GM19025 (cell line): Measurements from ENCODE around the gene PRMT3.
"Not testable (repeated sequence)": the region's sequence is repeated elsewhere in the genome, so short reads cannot be mapped to it uniquely, and the experiment has no call there.

Source experiments
- ATAC-seq: cut with Tn5 transposase; IDR thresholded peaks from one replicate; pipeline ENCODE4 v1.9.1; 2021; ENCODE audit warnings: mild to moderate bottlenecking, low read depth, moderate library complexity; ENCODE audit not compliant: unreplicated experiment

PRMT3 gene

GRCh38 chr11:20373568-20374209 is 13.8 kb upstream of the PRMT3 start:
- no peak for ATAC-seq

- ATAC-seq: no peak
Measured at GRCh38 chr11:20374741-20375300, 12.7 kb upstream of the PRMT3 start.

DNA sequence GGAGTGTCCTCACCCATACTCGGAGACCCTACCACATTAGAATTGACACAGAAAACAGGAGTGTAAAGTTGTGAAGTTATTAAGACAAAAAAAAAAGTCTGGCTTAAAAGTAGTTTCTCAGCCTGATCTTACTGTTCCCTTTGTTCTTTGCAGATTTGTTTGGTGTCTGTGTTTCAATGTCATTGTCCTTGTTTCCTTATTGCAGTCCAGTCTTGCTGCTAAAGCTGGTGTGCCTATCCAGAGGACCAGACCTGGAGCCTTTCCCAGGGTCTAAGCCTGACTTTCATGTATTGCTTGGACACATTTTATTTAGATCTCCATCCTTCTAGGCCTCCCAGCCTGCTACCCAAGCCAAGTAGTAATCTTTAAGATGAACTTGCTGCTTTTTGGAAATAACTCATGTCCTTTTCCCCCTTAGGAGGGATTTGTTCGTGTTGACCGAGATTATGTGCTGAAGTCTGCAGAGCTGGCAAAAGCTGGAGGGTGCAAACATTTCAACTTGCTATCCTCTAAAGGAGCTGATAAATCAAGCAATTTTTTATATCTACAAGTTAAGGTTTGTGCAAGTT is 11.3 kb upstream of the PRMT3 start:
- ATAC-seq: no peak

- not testable (repeated sequence) for ATAC-seq
Measured at GRCh38 chr11:20385996-20386395, 1.5 kb upstream of the PRMT3 start.

GRCh38 chr11:20388096-20389055 is 860 bp downstream of the PRMT3 start:
- ATAC-seq: no peak

DNA sequence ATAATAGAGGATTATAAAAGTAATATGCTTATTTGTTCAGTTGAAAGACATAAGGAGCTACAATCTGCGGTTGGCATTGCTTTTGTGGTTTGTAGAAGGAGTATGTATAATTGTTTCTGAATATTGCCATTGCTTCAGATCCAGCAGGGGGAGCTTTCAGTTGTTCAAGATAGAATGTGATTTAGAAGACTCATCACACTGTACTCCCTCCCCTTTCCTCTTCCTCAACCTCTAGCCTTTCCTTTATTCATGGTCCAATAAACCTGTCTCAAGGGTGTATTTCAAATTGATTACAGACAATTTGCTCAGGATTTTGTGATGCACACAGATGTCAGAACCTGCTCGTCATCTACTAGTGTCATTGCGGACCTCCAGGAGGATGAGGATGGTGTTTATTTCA is 9.8 kb downstream of the PRMT3 start:
- peak; percentile 58 for ATAC-seq

- ATAC-seq: no peak
Measured at GRCh38 chr11:20399498-20399897, 12.0 kb downstream of the PRMT3 start.

DNA sequence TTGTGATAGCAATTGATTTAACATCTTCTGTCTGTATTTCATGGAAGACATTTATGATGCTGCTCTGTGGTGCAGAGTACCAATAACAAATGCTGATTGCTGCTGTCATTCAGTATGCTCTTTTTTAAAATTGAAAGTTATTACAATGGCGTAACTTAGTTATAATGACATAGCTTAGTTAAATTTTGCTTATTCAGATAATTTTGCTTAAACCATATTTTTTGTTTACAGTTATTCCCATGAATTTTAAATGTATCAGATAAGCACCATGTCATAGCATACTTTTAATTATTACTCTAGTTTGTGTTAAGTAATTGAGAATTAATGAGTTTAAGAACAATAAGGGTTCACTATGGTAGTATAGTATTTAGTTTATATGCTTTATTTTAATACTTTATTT is 15.5 kb downstream of the PRMT3 start:
- ATAC-seq: no peak

GRCh38 chr11:20406484-20406883 is 19.0 kb downstream of the PRMT3 start:
- ATAC-seq: no peak

- ATAC-seq: no peak
Measured at GRCh38 chr11:20407344-20407743, 19.8 kb downstream of the PRMT3 start.

DNA sequence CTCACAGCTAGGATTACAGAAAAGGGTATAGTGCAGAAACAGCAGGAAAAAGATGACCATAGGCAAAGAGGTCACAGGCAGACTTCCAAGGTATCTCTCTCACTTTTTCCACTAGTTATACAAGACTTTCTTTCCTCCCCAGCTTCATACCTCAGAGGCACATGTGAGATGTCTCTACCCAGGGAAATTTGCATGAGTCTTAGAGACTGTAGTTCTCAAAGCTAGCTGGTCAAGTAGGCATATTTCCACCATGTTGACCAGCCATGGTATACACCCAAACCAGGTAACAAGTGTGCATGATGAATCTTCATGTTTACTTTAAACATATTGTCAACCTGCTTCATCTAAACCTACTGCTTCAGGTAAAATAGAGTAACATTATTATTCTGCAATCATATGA is 27.9 kb downstream of the PRMT3 start:
- no peak for ATAC-seq

DNA sequence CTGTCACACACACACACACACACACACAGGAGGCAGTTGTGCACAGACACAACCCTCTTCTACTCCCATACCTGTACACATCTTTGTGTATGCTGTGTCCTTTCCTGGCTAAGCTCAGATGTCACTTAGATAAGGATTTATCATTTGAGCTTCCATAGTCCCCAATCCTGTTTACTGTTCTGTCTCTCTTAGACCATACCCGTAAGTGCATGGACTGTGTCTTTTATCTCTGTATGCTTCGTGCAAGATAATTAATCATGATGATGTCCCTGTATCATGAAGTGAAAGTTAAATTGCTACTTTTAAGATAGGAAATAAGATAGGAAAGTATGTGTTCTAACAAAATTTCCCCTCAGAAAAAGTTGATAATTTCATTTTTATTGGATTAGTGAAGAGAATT is 30.3 kb downstream of the PRMT3 start:
- no peak for ATAC-seq

DNA sequence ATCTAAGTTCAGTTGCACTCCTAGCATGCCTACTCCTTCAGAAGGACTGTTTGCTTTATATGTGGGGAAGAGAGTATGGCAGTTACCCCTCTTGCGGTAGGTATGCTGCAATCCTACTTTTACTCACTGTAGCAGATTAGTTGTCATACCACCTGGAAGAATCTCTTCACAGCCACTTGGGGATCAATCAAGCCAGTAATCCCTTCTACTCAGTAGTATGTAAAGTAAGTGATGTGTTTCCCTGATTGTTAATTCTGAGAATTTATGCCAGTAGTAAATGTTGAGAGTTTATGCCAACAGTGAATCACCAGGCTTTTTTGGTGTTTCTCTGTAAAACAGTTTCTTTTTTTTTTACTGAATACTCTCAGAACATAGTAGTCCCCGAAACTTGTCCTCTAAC is 34.4 kb downstream of the PRMT3 start:
- ATAC-seq: no peak

DNA sequence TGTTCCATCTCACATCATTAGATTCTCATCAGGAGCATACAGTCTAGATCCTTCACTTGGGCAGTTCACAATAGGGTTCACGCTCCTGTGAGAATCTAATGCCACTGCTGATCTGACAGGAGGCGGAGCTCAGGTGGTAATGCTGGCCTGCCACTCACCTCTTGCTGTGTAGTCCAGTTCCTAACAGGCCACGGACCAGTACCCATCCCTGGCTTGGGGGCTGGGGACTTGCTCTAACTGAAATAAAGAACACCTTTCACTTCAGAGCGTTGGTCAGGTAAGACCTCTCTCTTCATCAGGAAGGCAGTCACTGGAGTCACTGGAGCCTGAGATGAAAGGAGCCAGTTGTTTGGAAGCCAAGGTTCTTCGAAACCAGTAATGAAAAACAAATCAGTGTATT is 41.7 kb downstream of the PRMT3 start:
- ATAC-seq: no peak

DNA sequence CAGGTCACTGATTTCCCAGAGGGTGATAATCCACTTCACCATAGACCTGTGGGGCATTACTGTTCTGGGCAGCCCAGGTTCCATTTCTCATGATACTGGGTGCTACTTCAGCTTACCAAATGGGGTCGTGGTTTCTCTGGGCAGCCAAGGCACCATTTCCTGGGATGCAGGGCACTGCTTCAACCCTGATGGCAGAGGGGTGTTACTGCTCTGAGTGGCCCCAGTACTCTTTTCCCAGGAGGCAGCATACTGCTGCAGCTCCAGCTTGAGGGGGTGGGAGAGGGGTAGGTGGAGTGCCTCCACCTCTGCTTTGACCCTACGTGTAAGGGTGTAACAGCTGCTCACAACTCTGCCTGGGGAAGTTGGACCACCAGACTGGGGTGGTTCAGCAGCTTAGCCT is 51.1 kb downstream of the PRMT3 start:
- ATAC-seq: no peak

GRCh38 chr11:20443596-20443995 is 56.1 kb downstream of the PRMT3 start:
- no peak for ATAC-seq

DNA sequence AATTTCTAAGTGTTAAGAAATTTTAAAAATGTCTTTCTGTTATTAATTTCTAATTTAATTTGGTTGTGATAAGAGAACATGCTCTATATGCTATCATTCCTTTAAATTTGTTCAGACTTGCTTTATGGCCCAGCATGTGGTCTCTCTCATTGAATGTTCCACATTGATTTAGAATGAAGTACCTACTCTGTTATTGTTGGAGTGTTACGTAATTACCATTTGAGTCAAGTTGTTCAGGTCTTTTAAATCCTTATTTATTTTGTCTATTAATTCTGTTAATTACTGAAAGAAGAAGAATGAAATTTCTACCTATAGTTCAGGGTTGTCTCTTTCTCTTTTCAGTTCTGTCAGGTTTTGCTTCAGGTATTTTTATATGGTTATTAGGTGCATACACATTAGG is 57.0 kb downstream of the PRMT3 start:
- ATAC-seq: no peak

- no peak for ATAC-seq
Measured at GRCh38 chr11:20448834-20449233, 61.3 kb downstream of the PRMT3 start.

DNA sequence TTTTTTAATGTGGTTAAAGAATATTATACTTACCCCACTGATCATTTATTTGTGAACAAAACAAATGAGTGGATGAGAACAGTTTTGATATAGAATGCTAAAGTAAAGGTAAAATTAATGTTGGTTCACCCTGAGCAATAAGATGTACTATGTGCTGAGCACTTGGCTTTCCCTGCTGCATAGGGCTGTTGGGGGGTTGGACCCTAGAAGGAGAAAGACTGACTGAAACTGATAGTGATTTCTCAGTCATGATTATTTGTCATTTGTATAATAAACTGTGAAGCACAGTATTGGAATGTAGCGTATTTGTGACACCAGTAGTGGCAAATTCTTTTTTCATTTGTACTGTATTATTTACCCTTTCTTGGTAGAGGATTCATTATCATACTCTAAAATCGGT is 63.3 kb downstream of the PRMT3 start:
- no peak for ATAC-seq

DNA sequence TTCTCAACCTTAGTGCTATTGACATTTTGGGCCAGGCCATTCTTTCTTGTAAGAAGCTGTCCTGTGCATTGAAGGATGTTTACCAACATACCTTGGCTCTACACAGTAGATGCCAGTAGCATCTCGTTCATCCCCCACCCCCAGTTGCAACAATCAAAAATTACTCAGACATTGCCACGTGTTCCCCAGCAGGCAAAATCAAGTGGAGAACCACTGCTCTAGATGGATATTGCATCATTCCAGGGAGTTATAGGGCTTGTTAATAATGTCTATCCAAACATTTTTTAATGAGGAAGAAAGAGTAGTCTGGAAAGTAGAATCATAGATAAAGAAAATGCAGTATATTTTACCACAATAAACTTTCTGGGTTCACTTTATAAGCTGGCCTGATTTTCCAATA is 64.1 kb downstream of the PRMT3 start:
- no peak for ATAC-seq

DNA sequence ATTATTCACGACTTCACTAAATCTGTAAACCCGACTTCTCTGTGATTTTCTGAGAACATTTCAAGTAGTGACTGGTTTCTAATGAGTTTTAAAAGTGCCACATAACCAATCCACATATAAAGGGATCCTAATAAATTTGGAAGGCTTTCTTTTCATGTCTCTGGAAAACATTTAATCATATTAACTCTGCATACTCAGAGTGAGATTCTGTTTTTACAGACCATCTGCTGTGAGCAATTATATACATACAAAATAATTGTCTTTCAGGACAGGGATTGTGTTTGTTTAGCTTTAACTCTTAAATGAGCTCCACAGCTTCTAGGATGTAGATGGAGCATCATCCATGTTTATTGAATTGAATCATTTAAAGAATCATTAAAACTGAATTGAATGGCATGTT is 65.1 kb downstream of the PRMT3 start:
- no peak for ATAC-seq
